Measurements from ENCODE around the gene ADPRHL1. TPM values are rescaled to one million over a fixed set of nuclear protein-coding genes. Genes with fewer than 3 reads are reported as not detected.

Gene ADPRHL1
- total RNA-seq, 1 donor from 2014 or later: 20.7 TPM

GRCh38 chr13:113479179-113479578 is 25.9 kb upstream of the ADPRHL1 start:
- TF ChIP-seq CTCF (IDR thresholded peaks at IDR 0.05; ENCODE audit: partially characterized antibody, unreplicated experiment): no peak
- Mint-ChIP-seq H3K4me1 (ENCODE audit: low read depth, unreplicated experiment) (peaks cover 7% of the 10 kb centered on the region), H3K4me3 (ENCODE audit: unreplicated experiment) (no peak overlapping the region), H3K27me3 (ENCODE audit: unreplicated experiment) (peaks cover 4% of the 10 kb centered on the region), H3K27ac (ENCODE audit: unreplicated experiment) (no peak overlapping the region), H3K9me3 (ENCODE audit: unreplicated experiment) (peaks cover 2% of the 10 kb centered on the region), H3K36me3 (ENCODE audit: unreplicated experiment) (no peaks in the 10 kb centered on the region)
- no peak for DNase-seq

DNA sequence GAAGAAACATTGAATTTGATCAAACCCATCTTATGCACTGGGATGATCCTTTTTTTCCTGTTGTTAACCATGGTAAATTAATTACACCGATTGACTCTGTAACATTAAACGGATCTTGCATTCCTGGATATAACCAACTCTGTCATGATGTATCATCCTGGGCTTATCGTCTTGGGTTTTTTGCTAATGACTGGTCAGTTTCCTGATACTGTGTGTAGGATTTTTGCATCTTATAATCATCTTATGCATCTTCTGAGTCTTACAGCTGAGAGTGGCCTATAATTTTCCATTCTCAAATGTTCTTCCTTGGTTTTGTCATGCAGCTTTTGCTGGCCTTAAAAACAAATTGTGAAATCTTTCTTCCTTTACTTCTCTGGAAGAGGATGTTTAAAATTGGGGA is 24.4 kb upstream of the ADPRHL1 start:
- H3K9me3 Mint-ChIP-seq (ENCODE audit: unreplicated experiment): peaks cover 2% of the 10 kb centered on the region
- DNase-seq: no peak

DNA sequence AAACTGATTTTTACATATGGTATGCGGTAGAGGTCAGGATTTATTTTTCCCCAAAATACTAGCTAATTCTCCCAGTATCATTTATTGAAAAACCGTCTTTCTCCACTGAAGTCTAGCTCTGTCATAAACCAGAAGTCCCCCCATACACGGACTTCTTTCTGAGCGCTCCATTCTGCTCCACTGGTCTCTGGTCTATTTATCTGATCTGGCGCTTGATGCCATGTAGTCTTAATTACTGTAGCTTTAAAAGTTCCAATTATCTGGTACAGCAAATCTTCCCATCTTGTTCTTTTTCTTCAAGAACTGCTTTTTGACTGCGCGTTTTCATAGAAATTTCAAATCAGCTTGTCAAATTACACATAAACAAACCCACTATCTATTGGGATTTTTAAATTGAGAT is 23.5 kb upstream of the ADPRHL1 start:
- H3K4me3 Mint-ChIP-seq (ENCODE audit: unreplicated experiment): no peak overlapping the region
- no peak for TF ChIP-seq CTCF (IDR thresholded peaks at IDR 0.05; ENCODE audit: partially characterized antibody, unreplicated experiment)
- H3K36me3 Mint-ChIP-seq (ENCODE audit: unreplicated experiment): peaks cover 5% of the 10 kb centered on the region
- no peak for DNase-seq
- no peaks in the 10 kb centered on the region for H3K4me1 Mint-ChIP-seq (ENCODE audit: low read depth, unreplicated experiment)
- peaks cover 2% of the 10 kb centered on the region for H3K9me3 Mint-ChIP-seq (ENCODE audit: unreplicated experiment)
- no peak overlapping the region for H3K27ac Mint-ChIP-seq (ENCODE audit: unreplicated experiment)
- H3K27me3 Mint-ChIP-seq (ENCODE audit: unreplicated experiment): peaks cover 2% of the 10 kb centered on the region

More for the DNA sequence above, 24.4 kb upstream of the ADPRHL1 start:
- H3K4me3 Mint-ChIP-seq (ENCODE audit: unreplicated experiment): no peak overlapping the region
- peaks cover 5% of the 10 kb centered on the region for H3K36me3 Mint-ChIP-seq (ENCODE audit: unreplicated experiment)
- TF ChIP-seq CTCF (IDR thresholded peaks at IDR 0.05; ENCODE audit: partially characterized antibody, unreplicated experiment): no peak
- peaks cover 3% of the 10 kb centered on the region for H3K27me3 Mint-ChIP-seq (ENCODE audit: unreplicated experiment)
- H3K4me1 Mint-ChIP-seq (ENCODE audit: low read depth, unreplicated experiment): no peaks in the 10 kb centered on the region
- H3K27ac Mint-ChIP-seq (ENCODE audit: unreplicated experiment): no peak overlapping the region

DNA sequence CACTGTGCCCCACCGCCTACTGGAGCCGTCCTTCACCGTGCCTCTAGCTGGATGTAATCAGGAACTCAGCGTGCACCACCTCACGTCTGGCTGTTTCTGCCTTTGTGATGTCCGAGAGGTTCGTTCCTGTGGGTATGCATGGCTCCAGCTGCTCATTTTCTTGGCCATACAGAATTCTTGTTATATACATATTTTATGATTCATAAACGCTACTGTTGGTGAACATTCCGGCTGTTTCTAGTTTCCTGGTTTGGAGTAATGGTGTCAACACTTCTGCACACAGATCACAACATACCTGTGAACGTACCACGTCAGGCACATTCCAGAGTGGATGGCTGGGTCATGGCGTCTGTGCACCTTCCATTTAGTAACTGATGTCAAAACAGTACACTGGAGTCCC is 22.6 kb upstream of the ADPRHL1 start:
- Mint-ChIP-seq H3K27ac (ENCODE audit: unreplicated experiment) (no peak overlapping the region), H3K9me3 (ENCODE audit: unreplicated experiment) (peaks cover 2% of the 10 kb centered on the region), H3K4me1 (ENCODE audit: low read depth, unreplicated experiment) (no peaks in the 10 kb centered on the region), H3K27me3 (ENCODE audit: unreplicated experiment) (peaks cover 2% of the 10 kb centered on the region), H3K36me3 (ENCODE audit: unreplicated experiment) (peaks cover 11% of the 10 kb centered on the region), H3K4me3 (ENCODE audit: unreplicated experiment) (no peak overlapping the region)
- no peak for DNase-seq
- TF ChIP-seq CTCF (IDR thresholded peaks at IDR 0.05; ENCODE audit: partially characterized antibody, unreplicated experiment): no peak

DNA sequence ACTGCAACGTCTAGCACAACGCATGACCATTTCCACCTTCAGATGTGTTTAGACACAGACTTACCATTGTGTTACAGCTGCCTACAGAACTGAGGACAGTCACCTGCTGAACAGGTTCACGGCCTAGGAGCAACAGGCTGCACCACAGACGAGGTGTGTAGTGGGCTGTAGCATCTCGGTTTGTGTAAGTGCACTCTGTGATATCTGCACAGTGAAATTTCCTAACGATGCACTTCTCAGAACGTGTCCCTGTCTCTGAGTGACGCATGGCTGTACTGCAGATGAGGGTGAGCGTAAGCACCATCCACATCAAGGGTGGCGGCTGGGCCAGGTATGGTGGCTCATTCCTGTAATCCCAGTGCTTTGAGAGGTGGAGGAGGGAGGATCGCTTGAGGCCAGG is 22.0 kb upstream of the ADPRHL1 start:
- no peak for TF ChIP-seq CTCF (IDR thresholded peaks at IDR 0.05; ENCODE audit: partially characterized antibody, unreplicated experiment)
- H3K36me3 Mint-ChIP-seq (ENCODE audit: unreplicated experiment): peaks cover 11% of the 10 kb centered on the region
- H3K4me1 Mint-ChIP-seq (ENCODE audit: low read depth, unreplicated experiment): peaks cover under 1% of the 10 kb centered on the region

More for the DNA sequence above, 22.0 kb upstream of the ADPRHL1 start:
- Mint-ChIP-seq H3K27ac (ENCODE audit: unreplicated experiment) (no peak overlapping the region), H3K9me3 (ENCODE audit: unreplicated experiment) (peaks cover 2% of the 10 kb centered on the region), H3K4me3 (ENCODE audit: unreplicated experiment) (no peak overlapping the region), H3K27me3 (ENCODE audit: unreplicated experiment) (peaks cover 2% of the 10 kb centered on the region)
- no peak for DNase-seq
